ENCODE results near the gene STYXL2.

STYXL2 gene

DNA sequence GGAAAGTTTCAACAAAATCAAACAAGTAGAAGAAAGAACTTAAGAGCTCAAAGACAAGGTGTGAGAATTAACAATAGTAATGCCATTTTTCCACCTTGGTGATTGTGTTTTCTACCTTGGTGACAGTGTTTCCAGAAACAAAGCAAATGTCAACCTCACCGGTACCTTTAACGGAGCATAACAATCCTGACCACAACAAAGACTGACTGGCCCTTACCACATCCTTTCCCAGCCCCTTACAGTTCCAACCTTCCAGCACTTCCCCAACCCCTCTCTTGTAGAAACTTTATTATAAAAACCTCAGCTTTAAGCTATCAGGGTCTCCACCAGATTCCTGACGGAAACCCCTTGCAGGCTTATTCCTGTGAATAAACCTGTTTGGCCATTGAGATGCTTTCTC is 16.7 kb downstream of the STYXL2 start:
- no peak for DNase-seq

DNA sequence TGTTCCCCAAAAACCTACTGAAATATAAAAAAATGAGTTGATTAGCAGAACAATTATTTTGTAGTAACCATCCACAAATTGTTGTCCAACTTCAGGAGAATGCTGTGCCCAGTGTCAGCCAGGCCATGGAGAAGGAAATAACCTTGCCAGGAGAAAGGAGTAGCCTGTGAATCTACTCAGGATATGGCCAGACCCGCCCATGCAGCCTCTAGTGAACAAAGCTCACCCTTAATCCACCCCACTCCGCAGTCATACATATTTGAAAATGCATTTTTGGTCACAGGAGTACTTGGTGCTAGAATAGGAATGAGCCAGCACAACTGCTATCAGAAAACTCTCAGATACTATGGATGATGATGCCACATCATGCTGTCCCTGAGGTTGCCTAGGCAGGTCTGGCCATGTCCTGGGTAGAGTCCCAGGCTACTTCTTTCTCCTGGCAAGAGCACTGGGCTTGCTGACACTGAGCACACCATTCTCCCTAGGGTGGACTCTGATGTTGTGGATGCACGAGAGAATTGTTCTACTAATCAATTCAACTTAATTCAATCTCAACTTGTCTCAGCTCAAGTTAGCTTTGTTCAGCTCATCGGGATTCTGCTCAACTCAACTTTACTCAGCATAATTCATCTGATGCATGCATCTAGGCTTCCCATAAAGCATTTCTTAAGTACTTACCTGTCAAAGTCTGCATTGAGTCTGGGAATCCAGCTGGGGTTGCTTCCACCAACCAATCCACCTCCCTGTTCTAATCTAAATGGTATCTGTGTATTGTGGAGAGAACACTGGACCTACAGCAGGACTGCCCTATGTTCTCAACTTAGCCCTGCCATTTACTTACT is 18.2 kb downstream of the STYXL2 start:
- no peak for DNase-seq

DNA sequence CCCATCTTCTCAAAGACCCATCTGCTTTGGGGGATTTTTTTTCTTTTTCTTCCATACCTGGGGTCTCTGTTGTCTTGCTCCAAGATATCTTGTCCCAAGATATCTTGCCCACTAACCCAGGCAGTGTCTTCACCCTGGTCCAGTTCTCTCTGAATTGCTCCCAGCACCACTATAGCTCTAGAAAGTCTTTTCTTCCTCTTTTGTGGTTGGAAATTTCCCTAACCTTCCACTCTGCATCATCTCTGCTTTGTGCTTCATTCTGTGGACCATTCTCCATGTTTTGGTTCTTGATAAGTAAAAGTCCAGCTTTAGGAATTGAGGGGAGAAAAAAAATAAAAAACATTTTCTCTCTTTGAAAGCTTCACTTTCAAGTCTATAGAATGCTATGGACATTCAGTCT is 20.9 kb downstream of the STYXL2 start:
- no peak for DNase-seq

DNA sequence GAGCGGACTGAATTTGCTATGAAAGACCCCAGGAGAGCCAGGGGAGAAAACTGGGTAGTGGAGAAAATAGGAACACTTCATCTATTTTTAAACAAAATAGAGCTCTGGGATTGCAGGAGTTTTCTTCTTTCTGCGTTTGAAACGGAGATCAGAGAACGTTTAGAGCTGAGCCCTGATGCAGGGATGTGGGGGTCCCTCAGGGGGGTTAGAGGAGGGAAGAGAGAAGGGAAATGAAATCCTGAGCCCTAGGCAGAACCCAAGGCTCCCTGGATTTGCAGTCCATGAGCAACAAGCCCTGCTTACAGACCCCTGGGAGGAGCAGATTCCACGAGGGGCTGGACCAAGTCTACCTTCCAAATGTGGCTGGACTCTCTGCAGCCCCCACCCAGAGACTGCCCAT is 21.8 kb downstream of the STYXL2 start:
- DNase-seq = no peak

DNA sequence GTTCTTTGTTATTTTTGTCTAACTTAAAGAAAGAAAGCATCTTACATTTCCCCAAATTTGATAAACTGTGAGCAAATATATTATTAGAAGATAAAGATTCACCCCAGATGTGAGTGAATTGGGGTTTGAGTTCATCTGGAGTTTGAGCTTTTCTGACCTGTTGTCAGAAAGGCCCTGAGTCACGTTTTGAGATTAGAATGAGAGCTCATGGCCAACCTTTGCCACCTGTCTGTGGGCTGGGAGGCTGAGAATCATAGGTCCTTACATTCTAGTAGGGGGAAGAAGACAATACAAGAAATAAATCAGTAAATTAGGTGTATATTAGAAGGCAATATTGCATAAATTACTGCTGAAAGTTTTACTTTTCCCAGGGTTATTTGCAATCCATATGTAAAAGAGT is 22.3 kb downstream of the STYXL2 start:
- no peak for DNase-seq

DNA sequence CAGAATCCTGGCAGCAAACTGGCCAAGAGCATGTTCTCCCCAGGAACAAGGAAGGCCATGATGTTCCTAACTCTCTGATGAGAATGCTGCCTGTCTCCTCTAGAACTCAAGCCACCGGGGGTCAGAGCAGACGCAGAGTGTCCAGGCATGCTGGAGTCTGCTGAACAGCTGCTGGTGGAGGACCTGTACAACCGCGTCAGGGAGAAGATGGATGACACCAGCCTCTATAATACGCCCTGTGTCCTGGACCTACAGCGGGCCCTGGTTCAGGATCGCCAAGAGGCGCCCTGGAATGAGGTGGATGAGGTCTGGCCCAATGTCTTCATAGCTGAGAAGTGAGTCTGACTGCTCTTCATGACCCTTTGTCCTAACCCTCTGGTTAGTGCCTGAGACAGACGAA is 23.4 kb downstream of the STYXL2 start:
- no peak for DNase-seq

DNA sequence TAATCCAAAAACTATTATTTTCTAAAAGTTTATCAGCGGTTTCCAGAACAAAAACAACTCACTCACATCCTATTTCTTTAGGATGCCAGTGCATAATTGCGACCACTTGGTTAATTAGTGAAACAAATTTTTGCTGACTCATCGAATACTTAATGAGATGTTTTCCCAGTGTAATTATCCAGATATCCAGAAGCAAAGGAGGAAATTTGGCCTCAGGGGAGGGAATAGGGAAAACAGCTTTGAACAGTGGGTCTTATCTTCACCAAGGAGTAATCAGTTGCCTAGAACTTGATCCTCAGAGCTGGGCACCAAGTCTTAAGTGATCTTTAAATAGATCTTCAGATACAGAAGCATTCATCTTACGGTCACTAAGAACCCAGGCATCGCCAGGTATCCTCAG is 24.3 kb downstream of the STYXL2 start:
- DNase-seq = no peak

DNA sequence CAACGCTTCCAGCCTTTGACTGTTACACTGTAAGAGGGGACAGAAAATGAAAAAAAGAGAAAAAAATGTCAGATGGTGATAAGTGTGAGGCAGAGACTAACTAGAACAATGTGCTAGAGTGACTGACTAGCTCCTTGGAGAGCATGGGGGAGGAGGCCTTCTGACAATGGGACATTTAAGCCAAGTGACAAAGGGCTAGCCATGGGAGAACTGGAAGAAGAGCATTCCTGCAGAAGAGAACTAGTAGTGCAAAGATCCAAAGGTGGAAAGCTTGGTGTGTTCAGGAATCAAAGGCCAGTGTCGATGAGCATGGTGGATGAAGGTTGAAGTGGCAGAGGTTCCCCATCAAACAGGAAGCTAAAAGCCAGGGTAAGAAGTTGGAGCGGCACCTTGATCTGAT is 25.8 kb downstream of the STYXL2 start:
- DNase-seq = no peak

DNA sequence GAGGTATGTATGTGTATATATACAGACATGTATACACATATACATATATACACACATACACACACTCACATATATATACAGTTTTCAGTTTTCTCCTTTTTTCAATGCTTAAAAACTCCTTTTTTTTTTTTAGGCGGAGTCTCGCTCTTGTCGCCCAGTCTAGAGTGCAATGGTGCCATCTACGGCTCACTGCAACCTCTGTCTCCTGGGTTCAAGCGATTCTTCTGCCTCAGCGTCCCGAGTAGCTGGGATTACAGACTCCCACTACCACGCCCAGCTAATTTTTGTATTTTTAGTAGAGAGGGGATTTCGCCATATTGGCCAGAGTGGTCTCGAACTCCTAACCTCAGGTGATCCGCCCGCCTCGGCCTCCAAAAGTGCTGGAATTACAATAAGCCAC is 27.0 kb downstream of the STYXL2 start:
- no peak for DNase-seq

DNA sequence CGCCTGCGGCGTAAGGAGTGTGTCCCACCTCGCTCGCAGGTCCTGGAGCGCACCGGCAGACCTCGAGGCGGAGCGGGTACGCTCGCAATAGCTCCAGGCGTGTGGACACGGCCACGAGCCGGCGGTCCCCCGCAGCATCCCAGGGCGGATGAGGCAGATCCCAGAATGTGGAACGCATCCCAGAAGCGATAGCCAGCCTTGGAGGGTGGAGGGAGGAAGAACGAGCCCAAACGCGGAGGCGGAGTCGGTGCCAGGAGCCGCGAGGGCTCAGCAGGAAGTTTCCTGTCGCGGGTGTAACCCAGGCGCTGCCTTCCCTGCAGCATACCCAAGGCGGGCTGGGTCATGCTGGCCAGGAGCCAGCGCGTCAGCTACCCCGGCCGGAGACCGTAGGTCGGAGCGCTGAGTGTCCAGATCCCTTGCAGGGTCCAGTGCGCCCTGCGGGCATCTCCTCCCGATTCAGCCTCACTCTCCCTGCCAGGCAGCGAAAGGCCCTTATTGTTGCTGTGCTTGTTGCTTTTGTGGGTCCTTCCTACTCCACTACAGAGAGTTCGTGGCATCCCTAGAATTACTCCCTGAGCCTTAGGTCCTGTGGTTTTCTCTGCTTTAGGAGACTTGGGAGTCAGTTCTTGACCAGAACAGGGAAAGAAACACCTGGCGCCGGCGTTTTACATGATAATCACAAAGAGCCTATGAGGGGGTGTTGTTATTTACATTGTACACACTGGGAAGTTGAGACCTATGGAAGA is 27.7 kb downstream of the STYXL2 start:
- peak; percentile 16 for DNase-seq

DNA sequence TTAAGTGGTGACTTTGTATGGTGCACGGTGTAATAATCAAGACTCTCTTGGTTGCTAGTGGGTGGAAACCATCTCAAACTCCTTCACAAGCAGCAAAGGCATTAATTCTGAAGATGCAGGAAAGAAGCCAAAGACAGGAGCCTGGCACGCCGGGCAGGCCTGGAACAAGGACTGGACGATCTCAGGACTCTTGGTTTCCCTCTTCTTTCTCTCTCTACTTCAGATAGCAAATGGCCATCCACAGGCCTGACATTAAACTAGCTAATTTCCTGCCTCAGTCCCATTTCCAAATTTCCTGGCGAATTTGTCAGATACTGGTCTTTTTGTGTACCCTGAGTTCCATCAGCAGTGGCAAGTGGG is 28.2 kb downstream of the STYXL2 start:
- peak; percentile 47 for DNase-seq

DNA sequence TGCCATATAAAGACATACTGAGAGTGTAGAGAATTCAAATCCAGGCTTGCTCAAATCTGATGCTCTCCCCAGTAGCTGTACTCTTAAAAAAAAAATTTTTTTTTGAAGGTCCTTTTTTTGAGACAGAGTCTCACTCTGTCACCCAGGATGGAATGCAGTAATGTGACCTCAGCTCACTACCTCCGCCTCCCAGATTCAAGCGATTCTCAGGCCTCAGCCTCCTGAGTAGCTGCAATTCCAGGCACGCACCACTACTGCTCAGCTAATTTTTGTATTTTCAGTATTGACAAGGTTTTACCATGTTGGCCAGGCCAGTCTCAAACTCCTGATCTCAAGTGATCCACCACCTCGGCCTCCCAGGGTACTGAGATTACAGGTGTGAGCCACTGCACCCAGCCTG is 28.7 kb downstream of the STYXL2 start:
- no peak for DNase-seq

DNA sequence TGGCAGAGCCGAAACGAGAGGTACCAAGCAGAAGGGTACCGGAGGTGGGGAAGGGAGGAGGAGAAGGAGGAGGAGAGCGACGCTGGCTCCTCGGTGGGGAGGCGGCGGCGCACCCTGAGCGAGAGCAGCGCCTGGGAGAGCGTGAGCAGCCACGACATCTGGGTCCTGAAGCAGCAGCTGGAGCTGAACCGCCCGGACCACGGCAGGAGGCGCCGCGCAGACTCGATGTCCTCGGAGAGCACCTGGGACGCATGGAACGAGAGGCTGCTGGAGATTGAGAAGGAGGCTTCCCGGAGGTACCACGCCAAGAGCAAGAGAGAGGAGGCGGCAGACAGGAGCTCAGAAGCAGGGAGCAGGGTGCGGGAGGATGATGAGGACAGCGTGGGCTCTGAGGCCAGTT is 32.4 kb downstream of the STYXL2 start:
- no peak for DNase-seq

DNA sequence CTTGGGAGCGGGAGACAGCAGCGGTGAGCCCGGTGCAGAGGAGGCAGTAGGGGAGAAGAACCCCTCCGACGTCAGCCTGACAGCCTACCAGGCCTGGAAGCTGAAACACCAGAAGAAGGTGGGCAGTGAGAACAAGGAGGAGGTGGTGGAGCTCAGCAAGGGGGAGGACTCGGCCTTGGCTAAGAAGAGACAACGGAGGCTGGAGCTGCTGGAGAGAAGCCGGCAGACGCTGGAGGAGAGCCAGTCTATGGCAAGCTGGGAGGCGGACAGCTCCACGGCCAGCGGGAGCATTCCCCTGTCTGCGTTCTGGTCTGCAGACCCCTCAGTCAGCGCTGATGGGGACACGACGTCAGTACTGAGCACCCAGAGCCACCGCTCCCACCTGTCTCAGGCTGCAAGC is 32.9 kb downstream of the STYXL2 start:
- DNase-seq = no peak

DNA sequence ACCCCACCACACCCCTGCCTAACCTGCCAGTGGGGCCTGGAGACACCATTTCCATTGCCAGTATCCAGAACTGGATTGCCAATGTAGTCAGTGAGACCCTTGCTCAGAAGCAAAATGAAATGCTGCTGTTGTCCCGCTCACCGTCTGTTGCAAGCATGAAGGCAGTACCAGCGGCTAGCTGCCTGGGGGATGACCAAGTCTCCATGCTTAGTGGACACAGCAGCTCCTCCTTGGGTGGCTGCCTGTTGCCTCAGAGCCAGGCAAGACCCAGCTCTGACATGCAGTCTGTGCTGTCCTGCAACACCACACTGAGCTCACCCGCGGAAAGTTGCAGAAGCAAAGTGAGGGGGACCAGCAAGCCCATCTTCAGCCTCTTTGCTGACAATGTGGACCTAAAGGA is 33.4 kb downstream of the STYXL2 start:
- DNase-seq = no peak

DNA sequence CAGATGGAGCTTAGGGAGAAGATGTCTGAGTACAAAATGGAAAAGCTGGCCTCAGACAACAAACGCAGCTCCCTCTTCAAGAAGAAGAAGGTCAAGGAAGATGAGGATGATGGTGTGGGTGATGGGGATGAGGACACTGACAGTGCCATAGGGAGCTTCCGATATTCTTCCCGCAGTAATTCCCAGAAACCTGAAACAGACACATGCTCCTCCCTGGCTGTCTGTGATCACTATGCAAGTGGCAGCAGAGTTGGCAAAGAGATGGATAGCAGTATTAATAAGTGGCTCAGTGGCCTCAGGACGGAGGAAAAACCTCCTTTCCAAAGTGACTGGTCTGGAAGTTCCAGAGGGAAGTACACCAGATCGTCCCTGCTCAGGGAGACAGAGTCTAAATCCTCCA is 33.8 kb downstream of the STYXL2 start:
- no peak for DNase-seq

DNA sequence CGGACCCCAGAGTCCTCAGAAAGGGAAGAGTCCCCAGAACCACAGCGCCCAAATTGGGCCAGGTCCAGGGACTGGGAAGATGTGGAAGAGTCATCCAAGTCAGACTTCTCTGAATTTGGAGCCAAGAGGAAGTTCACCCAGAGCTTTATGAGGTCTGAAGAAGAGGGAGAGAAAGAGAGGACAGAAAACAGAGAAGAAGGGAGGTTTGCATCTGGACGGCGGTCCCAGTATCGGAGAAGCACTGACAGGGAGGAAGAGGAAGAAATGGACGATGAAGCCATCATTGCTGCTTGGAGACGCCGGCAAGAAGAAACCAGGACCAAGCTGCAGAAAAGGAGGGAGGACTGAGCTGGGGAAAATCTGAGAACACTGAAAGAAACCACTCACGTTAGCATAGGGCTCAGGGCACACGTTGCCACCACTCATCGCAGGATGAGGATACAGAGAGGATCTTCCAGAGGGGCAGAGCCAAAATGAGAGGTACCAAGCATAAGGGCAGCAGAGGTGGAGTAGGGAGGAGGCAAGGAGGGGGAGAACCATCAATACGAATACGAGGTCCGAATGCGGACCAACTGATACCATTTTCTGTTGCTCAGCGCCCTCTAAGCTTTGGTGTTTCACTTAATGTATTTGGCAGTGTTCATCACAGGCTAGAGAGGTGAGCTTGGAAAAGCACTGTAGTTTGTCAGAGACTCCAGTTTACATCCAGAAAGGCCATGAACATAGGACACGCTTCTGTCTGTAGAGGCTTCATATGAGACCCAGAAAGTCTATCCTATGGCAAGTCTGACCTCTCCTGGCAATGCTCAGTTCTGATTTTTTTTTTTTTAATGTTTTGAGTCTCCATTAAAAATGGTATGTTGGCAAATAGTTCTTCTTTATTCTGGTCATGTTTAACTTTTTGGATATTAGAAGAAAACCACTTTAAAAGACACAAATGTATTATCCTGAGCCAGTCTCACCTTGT is 34.7 kb downstream of the STYXL2 start:
- DNase-seq = no peak

DNA sequence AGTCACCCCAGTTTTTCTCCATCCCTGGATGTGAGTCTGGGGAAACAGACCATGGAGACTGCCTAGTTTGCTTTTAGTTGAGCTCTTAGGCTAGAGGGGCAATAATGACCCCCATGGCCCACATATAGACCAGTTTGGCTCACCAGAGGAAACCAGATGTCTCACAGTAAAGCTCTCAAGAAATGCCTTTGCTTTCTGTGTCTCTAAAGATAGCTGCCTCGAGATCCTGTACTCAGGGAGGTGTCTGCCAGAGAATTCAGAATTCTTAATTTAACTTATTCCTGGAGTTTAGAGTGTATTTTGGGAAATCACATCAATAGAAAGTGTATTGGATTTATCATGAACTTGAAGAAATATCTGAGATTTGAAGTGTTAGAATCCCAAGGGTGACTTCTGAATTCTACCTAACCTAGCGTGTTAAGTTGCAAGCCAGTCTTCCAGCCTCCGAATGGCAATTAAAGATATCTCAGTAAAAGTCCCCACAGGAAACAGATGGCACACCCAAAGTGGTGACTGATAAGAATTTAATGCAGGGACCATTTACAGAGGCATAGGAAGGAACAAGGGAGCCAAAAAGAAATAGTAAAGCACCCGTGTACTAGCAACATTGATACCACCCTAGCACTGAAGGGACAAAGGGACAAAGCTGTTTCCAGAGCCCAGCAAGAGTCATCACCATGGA is 37.1 kb downstream of the STYXL2 start:
- DNase-seq = no peak

DNA sequence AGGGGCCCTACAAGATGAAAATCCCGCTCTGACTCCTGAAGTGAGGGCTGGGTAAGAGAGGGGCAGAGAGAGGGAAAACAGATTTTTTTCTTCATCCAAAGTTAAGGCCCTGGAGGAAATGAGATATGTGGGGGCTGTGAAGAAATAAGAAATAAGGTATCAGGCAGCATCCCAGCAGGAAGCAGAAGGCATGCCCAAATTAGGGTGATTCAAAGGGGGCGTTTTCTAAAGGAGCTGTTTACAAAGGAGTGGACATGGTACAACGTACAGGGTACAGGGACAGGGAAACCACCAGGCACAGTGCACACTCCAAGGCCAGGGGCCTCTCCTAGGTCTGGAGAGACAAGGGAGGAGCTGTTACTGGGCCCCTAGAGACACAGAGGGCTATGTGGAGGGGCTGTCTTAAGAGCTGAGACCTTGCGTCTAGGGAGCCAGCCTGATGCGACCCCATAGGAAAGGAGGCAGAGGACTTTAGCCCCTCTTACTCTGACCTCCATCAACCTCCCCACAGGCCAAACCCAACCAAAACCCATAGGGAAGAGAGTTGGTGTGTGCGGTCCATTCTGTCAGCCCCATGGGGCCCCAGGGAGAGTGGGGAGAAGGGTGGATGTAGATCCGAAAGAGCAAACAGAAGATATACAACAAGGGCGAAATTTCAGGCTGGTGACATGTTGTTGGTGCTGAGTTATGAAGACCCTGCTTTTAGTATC is 38.6 kb downstream of the STYXL2 start:
- no peak for DNase-seq

DNA sequence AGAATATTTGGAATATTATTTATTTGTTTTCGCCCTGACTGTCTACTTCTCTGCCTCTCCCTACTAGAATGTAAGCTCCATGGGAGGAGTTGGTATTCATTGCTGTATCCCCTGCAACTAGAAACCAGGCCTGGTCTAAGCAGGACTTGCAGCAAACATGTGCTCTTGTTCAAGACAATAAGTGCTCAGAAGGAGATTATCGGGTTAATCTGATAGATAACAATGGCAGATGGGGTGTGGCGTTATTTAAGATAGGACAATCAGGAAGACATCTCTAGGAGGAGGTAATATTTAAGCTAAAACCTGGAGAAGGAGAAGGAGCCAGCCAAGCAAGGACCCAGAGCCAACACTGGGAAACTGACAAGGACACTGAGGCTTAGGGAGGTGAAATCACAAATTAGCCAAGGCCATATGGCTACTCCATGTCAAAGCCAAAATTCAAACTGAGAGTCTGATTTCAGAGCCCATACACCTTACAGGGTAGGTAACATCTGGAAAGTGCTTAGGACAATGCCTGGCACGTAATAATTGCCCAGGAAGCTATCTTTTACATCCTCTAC is 41.5 kb downstream of the STYXL2 start:
- DNase-seq = no peak

DNA sequence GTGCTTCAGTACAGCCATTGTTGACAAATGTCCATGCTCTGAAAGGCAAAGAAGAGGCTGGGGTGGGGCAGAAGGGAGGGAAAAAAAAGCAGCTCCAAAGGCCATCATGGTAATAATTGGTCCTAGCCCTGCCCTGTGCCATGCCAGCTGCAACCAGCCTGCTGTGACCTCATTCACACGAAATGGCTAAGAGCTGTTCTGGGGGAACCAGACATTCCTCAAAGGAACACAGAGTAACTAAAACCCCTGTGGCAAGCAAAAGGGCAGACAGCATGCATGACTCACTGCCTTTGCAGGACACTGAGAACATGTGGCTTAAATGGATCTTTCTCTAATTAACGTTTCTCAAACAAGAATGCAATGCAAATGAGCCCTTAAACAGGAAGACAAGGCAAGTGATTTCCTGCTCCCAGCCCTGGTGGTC is 42.3 kb downstream of the STYXL2 start:
- DNase-seq = peak; percentile 8

DNA sequence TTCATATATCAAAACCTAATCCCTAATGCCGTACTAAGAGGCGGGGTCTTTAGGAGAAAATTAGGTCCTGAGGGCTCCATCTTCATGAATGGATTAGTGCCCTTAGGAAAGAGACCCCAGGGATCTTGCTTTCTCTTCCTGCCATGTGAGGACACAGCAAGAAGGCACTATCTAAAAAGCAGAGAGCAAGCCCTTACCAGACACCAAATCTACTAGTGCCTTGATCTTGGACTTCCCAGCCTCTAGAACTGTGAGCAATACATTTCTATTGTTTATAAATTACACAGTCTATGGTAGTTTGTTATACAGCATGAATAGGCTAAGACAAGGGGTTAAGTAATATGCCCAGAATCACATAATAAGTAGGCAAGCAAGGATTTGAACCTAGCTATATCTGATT is 42.9 kb downstream of the STYXL2 start:
- DNase-seq = no peak

Data from NCI-H510A treated with DMSO at 0.1 percent for 48 hours (cell line).